ENCODE measurements around the gene SOD3. TPM values are rescaled to one million over a fixed set of nuclear protein-coding genes. Genes with fewer than 3 reads are reported as not detected.

The SOD3 gene
- polyA plus RNA-seq, 1 donor (not counting 4 experiments of a cell fraction or from before 2014, with no cell fraction given) = not detected

DNA sequence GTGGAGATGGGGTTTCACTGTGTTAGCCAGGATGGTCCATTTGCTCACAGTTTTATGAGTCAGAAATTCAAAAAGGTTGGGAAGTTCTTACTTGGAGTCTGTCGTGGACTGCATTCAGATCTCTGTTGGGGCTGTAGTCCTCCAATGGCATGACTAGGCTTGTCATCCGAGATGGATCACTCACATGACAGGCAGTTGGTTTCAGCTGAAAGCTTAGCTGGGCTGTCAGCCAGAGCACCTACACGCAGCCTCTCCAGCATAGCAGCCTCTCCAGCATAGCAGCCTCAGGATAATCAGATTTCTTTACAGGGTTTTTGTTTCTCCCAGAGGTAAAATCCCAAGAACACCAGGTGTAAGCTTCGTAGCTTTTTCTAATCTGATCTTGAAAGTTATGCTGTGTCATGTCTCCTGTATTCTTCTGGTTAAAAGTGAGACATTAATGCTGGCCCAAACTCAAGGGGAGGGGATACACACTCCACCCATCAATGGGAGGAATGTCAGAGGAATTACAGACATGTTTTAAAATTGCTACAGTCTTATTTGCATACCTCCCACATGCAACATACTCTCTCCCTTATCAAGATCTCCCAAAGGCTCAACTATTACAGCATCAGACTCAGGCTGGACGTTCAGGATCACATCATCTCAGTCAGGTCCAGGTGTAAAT is 31.6 kb upstream of the SOD3 start:
- Histone ChIP-seq H3K9ac (ENCODE audit: control insufficient read depth, extremely low read depth, insufficient read depth, low read length) (peak overlapping the region; percentile 65), H2AFZ (ENCODE audit: control insufficient read depth, low read length) (peak overlapping the region; percentile 27), H3K79me2 (ENCODE audit: control insufficient read depth, insufficient read depth, low read length) (no peaks in the 10 kb centered on the region), H3K9me3 (ENCODE audit: control insufficient read depth, low read depth, low read length) (no peaks in the 10 kb centered on the region), H3K4me3 (ENCODE audit: control insufficient read depth in 2 of 3, extremely low read depth in 1 of 3, insufficient read depth in 2 of 3, low read depth in 1 of 3, low read length in 3 of 3) (peak overlapping the region in 2 of 3 experiments; percentile 23 to 31), H4K20me1 (ENCODE audit: control insufficient read depth, extremely low read depth, insufficient read depth, low read length) (no peaks in the 10 kb centered on the region), H3K27me3 (ENCODE audit: control insufficient read depth, extremely low read depth, insufficient read depth, low read length) (no peaks in the 10 kb centered on the region), H3K4me1 (ENCODE audit: control insufficient read depth, extremely low read depth, insufficient read depth, low read length) (peaks cover 19% of the 10 kb centered on the region), H3K27ac (ENCODE audit: control insufficient read depth, insufficient read depth, low read length) (peak overlapping the region; percentile 79), H3K9me1 (ENCODE audit: control insufficient read depth, extremely low read depth, insufficient read depth, low read length) (no peaks in the 10 kb centered on the region), H3K36me3 (ENCODE audit: control insufficient read depth in 2 of 2, extremely low read depth in 1 of 2, insufficient read depth in 2 of 2, low read length in 2 of 2) (no peaks in the 10 kb centered on the region), H3K4me2 (ENCODE audit: control insufficient read depth, extremely low read depth, insufficient read depth, low read depth, low read length) (peak overlapping the region; percentile 83)
- DNase-seq (ENCODE audit: low read depth, low spot score) (peak; percentile 84), FAIRE-seq (peak; percentile 96)
- dilution Hi-C loops (cut with MboI; ENCODE audit: extremely low pct_ligation_motif_present, low sequenced_read_pairs) = no loop called here
- TF ChIP-seq, protein P1, sequence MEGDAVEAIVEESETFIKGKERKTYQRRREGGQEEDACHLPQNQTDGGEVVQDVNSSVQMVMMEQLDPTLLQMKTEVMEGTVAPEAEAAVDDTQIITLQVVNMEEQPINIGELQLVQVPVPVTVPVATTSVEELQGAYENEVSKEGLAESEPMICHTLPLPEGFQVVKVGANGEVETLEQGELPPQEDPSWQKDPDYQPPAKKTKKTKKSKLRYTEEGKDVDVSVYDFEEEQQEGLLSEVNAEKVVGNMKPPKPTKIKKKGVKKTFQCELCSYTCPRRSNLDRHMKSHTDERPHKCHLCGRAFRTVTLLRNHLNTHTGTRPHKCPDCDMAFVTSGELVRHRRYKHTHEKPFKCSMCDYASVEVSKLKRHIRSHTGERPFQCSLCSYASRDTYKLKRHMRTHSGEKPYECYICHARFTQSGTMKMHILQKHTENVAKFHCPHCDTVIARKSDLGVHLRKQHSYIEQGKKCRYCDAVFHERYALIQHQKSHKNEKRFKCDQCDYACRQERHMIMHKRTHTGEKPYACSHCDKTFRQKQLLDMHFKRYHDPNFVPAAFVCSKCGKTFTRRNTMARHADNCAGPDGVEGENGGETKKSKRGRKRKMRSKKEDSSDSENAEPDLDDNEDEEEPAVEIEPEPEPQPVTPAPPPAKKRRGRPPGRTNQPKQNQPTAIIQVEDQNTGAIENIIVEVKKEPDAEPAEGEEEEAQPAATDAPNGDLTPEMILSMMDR (optimal IDR thresholded peaks at IDR 0.05 in 1 of 3, IDR thresholded peaks at IDR 0.05 in 1 of 3, conservative IDR thresholded peaks at IDR 0.05 in 1 of 3; ENCODE audit: extremely low read depth in 1 of 3, insufficient read depth in 2 of 3, low read length in 3 of 3) = no peak
- no peak for TF ChIP-seq EZH2 (IDR thresholded peaks at IDR 0.05; ENCODE audit: low read length)

DNA sequence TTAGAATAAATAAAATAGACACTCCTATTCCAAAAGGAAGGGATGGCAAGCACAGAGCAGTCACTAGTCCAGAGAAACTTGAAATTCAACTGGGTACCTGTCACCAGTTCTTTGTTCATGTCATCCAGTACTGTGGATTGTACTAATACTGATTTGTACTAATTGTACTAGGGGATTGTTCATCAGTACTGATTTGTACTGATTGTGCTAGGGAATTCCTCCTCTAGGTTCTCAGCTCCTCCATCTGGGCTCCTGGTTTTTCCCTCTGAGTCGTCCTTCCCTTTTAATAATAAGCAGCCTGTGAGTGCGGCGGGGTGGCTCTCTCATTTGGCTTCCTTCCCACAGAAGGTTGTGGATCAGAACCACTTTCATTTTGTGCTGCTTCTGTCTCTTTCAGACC is 31.0 kb upstream of the SOD3 start:
- peak overlapping the region; percentile 83 for H3K4me2 ChIP-seq (ENCODE audit: control insufficient read depth, extremely low read depth, insufficient read depth, low read depth, low read length)
- no peaks in the 10 kb centered on the region for H3K27me3 ChIP-seq (ENCODE audit: control insufficient read depth, extremely low read depth, insufficient read depth, low read length)
- H3K4me1 ChIP-seq (ENCODE audit: control insufficient read depth, extremely low read depth, insufficient read depth, low read length) = peaks cover 20% of the 10 kb centered on the region
- no peak for FAIRE-seq
- no peaks in the 10 kb centered on the region for H3K79me2 ChIP-seq (ENCODE audit: control insufficient read depth, insufficient read depth, low read length)
- no peaks in the 10 kb centered on the region for H4K20me1 ChIP-seq (ENCODE audit: control insufficient read depth, extremely low read depth, insufficient read depth, low read length)
- no peak for DNase-seq (ENCODE audit: low read depth, low spot score)
- peak overlapping the region; percentile 65 for H3K9ac ChIP-seq (ENCODE audit: control insufficient read depth, extremely low read depth, insufficient read depth, low read length)
- no peaks in the 10 kb centered on the region for H3K9me3 ChIP-seq (ENCODE audit: control insufficient read depth, low read depth, low read length)
- peak overlapping the region; percentile 27 for H2AFZ ChIP-seq (ENCODE audit: control insufficient read depth, low read length)
- dilution Hi-C loops (cut with MboI; ENCODE audit: extremely low pct_ligation_motif_present, low sequenced_read_pairs) = no loop called here
- H3K27ac ChIP-seq (ENCODE audit: control insufficient read depth, insufficient read depth, low read length) = peak overlapping the region; percentile 79
- peak overlapping the region in 2 of 3 experiments; percentile 23 to 31 for H3K4me3 ChIP-seq (ENCODE audit: control insufficient read depth in 2 of 3, extremely low read depth in 1 of 3, insufficient read depth in 2 of 3, low read depth in 1 of 3, low read length in 3 of 3)
- H3K36me3 ChIP-seq (ENCODE audit: control insufficient read depth in 2 of 2, extremely low read depth in 1 of 2, insufficient read depth in 2 of 2, low read length in 2 of 2) = no peaks in the 10 kb centered on the region
- no peaks in the 10 kb centered on the region for H3K9me1 ChIP-seq (ENCODE audit: control insufficient read depth, extremely low read depth, insufficient read depth, low read length)
- TF ChIP-seq EZH2 (IDR thresholded peaks at IDR 0.05; ENCODE audit: low read length) = no peak
- TF ChIP-seq, protein P1 (optimal IDR thresholded peaks at IDR 0.05 in 1 of 3, IDR thresholded peaks at IDR 0.05 in 1 of 3, conservative IDR thresholded peaks at IDR 0.05 in 1 of 3; ENCODE audit: extremely low read depth in 1 of 3, insufficient read depth in 2 of 3, low read length in 3 of 3) = no peak
